Measurements from ENCODE around the gene DAB2IP.

DAB2IP gene

DNA sequence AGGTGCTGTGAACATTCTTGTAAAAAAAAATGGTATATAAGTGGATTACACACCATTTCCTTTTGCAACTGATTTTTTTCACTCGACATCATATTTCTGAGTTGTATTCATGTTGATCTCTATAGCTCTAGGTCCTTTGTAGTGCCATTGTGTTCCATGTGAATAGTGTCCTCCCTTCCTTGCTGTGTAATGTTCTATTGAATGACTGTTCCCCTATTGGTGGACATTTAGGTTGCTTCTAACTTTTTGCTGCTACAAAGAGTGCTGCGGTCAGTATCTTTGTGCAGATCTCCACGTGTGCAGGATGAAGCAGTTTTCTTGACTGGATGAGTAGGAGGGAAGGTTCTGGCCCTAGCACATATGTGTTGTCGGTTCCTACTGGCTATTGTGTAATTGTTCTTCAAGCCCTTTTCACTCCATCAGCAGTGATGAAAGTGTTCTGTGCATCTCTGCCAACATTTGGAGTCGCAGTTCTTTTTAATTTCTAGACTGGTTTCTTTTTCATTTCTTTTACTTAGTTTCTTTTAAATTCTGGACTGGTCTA lies 20.2 kb downstream of the DAB2IP start:
- TF ChIP-seq CTCF (conservative IDR thresholded peaks at IDR 0.05; ENCODE audit: low read depth): no peak
- DNase-seq (ENCODE audit: low spot score): no peak
- no peak overlapping the region for H3K27ac ChIP-seq
- ChIA-PET POLR2A (ENCODE audit: low non-redundant PET) (no interaction called here), CTCF (interaction anchor here (0.9 kb wide), 1 partner anchor 126 kb away, joined by 3 read pairs; no protein-coding TSS in a partner anchor)

- H3K27ac ChIP-seq: no peak overlapping the region
- no peak for DNase-seq (ENCODE audit: low spot score)
- ChIA-PET POLR2A (ENCODE audit: low non-redundant PET) (no interaction called here), CTCF (no interaction called here)
- TF ChIP-seq CTCF (conservative IDR thresholded peaks at IDR 0.05; ENCODE audit: low read depth): no peak
Observed at GRCh38 chr9:121672213-121672612, 20.8 kb downstream of the DAB2IP start.

- no peak for TF ChIP-seq CTCF (conservative IDR thresholded peaks at IDR 0.05; ENCODE audit: low read depth)
- POLR2A ChIA-PET (ENCODE audit: low non-redundant PET): no interaction called here
- H3K27ac ChIP-seq: no peak overlapping the region
- CTCF ChIA-PET: no interaction called here
- no peak for DNase-seq (ENCODE audit: low spot score)
Observed at GRCh38 chr9:121672986-121673385, 21.6 kb downstream of the DAB2IP start.

DNA sequence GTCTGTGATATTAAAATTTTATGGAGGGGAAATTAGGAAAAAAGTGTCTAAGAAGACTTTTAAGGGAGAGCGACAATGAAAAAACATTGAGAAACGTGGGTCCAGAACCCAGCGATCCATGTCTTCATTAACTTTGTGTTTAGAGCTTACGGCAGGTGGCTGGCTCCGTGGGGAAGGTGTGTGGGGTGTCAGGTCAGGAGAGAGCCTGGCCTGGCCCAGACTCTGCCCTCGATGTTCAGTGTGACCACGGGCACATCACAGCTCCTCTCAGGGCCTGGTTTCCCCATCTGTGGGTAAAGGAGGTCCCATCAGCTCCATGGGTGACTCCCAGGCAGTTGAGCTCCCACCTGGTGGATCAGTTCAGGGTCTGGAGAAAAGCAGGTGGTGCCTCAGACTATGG lies 22.1 kb downstream of the DAB2IP start:
- DNase-seq (ENCODE audit: low spot score): no peak
- ChIA-PET CTCF (interaction anchor here (0.6 to 1.0 kb wide), 4 partner anchors 12 to 109 kb away, joined by 3 to 6 read pairs (median 3); no protein-coding TSS in a partner anchor), POLR2A (ENCODE audit: low non-redundant PET) (no interaction called here)
- H3K27ac ChIP-seq: no peak overlapping the region
- no peak for TF ChIP-seq CTCF (conservative IDR thresholded peaks at IDR 0.05; ENCODE audit: low read depth)

GRCh38 chr9:121674017-121674416 lies 22.6 kb downstream of the DAB2IP start:
- no peak for TF ChIP-seq CTCF (conservative IDR thresholded peaks at IDR 0.05; ENCODE audit: low read depth)
- H3K27ac ChIP-seq: no peak overlapping the region
- no peak for DNase-seq (ENCODE audit: low spot score)
- ChIA-PET CTCF (interaction anchor here (0.6 to 1.2 kb wide), 4 partner anchors 12 to 70 kb away, joined by 3 to 6 read pairs (median 3); no protein-coding TSS in a partner anchor), POLR2A (ENCODE audit: low non-redundant PET) (no interaction called here)

- CTCF ChIA-PET: interaction anchor here (1.2 kb wide), 1 partner anchor 13 kb away, joined by 3 read pairs; no protein-coding TSS in a partner anchor
Observed at GRCh38 chr9:121674952-121675351, 23.5 kb downstream of the DAB2IP start.

More at GRCh38 chr9:121674952-121675351, 23.5 kb downstream of the DAB2IP start:
- no peak for TF ChIP-seq CTCF (conservative IDR thresholded peaks at IDR 0.05; ENCODE audit: low read depth)
- POLR2A ChIA-PET (ENCODE audit: low non-redundant PET): no interaction called here
- DNase-seq (ENCODE audit: low spot score): no peak
- no peak overlapping the region for H3K27ac ChIP-seq

Measured in RWPE1 (cell line).